Endodermal cell (in vitro differentiated cells): ENCODE measurements around the gene CA9. TPM values are rescaled to one million over a fixed set of nuclear protein-coding genes. Genes with fewer than 3 reads are reported as not detected.

Experiments used
- DNase-seq: peaks from one replicate; pipeline ENCODE4 v3.0.0-alpha.2; 2017
- H3K27ac ChIP-seq: 2 replicates; pipeline ENCODE4 v1.5.1; 2013; ENCODE audit warnings: mild to moderate bottlenecking, low read depth, low read length, moderate library complexity
- H3K27me3 ChIP-seq: 2 replicates; pipeline ENCODE4 v1.6.1; 2013; ENCODE audit warnings: mild to moderate bottlenecking, low read length, moderate library complexity; ENCODE audit not compliant: insufficient read depth, control insufficient read depth, poor library complexity, severe bottlenecking
- H3K36me3 ChIP-seq: 2 replicates; pipeline ENCODE4 v1.7.0; 2013; ENCODE audit warnings: mild to moderate bottlenecking, low read length, moderate library complexity; ENCODE audit not compliant: control insufficient read depth, insufficient read depth
- H3K4me1 ChIP-seq: one replicate; pipeline ENCODE4 v1.7.0; 2013; ENCODE audit warnings: low read length; ENCODE audit not compliant: control insufficient read depth, insufficient read depth
- H3K4me3 ChIP-seq: 2 replicates; pipeline ENCODE4 v1.5.1; 2013; ENCODE audit warnings: mild to moderate bottlenecking, low read length, moderate library complexity
- H3K9ac ChIP-seq: 2 replicates; pipeline ENCODE4 v1.6.1; 2013; ENCODE audit warnings: mild to moderate bottlenecking, low read length, moderate library complexity; ENCODE audit not compliant: poor library complexity, severe bottlenecking; ENCODE audit errors: extremely low read depth
- H3K9me3 ChIP-seq: 2 replicates; pipeline ENCODE4 v1.6.1; 2013; ENCODE audit warnings: mild to moderate bottlenecking, low read length, moderate library complexity; ENCODE audit not compliant: control insufficient read depth
- H3K27ac Mint-ChIP-seq: 2 replicates; pipeline ENCODE4 v1.8.0; 2020; ENCODE audit warnings: mixed read lengths
- H3K27me3 Mint-ChIP-seq: 2 replicates; pipeline ENCODE4 v1.8.0; 2021; ENCODE audit warnings: mild to moderate bottlenecking, mixed read lengths; ENCODE audit not compliant: insufficient read depth
- H3K36me3 Mint-ChIP-seq: 2 replicates; pipeline ENCODE4 v1.8.0; 2020; ENCODE audit warnings: low read depth, mixed read lengths
- H3K4me1 Mint-ChIP-seq: 2 replicates; pipeline ENCODE4 v1.8.0; 2020; ENCODE audit warnings: mixed read lengths
- H3K4me3 Mint-ChIP-seq: 2 replicates; pipeline ENCODE4 v1.8.0; 2020; ENCODE audit warnings: mild to moderate bottlenecking, moderate library complexity, mixed read lengths
- H3K9me3 Mint-ChIP-seq: 2 replicates; pipeline ENCODE4 v1.8.0; 2020; ENCODE audit warnings: mild to moderate bottlenecking, mixed read lengths
- CTCF ChIP-seq: fragments of 200-600 bp; sonication (generic); conservative IDR thresholded peaks from 2 replicates; pipeline ENCODE4 v1.5.0; 2021; ENCODE audit warnings: antibody characterized with exemption, mild to moderate bottlenecking
- WGBS, 2 experiments: methylation state at CpG; one replicate each; pipeline versions ENCODE4 v1.1.5 to v1.1.7; 2013; ENCODE audit warnings: missing lambda C conversion rate in 2 of 2, mixed read lengths in 1 of 2; ENCODE audit not compliant: insufficient coverage in 1 of 2, insufficient read length in 1 of 2; 5-methylcytosine and 5-hydroxymethylcytosine counted together
- total RNA-seq, 2 donors: library from RNA; stranded (reverse); fragmentation: NEBNext Ultra II Directional in 1 of 2; extraction: Animal tissue kit (Norgen Biotek cat#: 25700) in 1 of 2; gene quantifications; 2 replicates in 1 of 2; 3 replicates in 1 of 2; pipeline ENCODE4 v1.2.1, GENCODE V29; 2021

Gene CA9
- total RNA-seq, 2 donors from 2014 or later = 1.8 to 3.6 TPM

DNA sequence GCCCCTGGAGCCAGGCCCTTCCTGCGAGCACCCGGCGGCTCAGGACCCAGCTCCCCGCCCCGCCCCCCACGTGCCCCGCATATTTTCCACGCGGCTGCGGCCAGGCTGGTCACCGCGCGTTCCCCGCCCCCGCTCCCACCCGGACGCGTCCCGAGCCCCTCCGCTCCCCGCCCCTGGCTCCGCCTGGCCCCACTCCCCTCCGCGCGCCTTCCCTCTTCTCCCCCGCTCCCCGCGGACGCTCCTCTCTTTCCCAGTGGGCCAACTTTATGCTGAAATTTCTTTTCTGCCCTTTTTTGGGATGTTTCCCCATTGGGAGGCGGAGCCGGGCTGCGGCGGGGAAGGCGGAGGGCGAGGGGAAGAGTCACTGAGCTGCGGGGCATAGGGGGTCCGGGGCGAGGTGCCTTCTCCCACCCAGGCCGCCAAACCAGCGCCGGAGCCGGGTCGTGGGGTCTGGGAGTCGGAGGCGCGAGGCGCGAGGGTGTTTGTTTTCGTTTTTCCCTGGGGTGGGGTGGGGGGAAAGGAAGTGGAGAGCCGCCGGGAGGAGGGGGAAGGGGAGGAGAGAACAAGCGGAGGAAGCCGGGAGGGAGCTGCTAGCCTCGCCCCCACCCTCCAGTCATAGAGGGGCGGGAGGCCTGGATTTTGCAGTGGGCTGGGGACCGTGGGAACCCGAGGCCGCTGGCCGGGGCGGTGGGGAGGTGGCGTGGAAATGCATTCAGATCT is 17.0 kb downstream of the CA9 start:
- peak overlapping the region; percentile 96 for H3K4me3 ChIP-seq
- H3K4me3 Mint-ChIP-seq = peak overlapping the region; percentile 85
- H3K9me3 ChIP-seq = no peaks in the 10 kb centered on the region
- no peaks in the 10 kb centered on the region for H3K9me3 Mint-ChIP-seq
- peak; percentile 88 for DNase-seq
- H3K4me1 ChIP-seq = peaks cover 10% of the 10 kb centered on the region
- 0 to 5% methylated on average over 8 to 61 of the region's 61 CpGs for WGBS, 2 experiments
- no peaks in the 10 kb centered on the region for H3K27me3 ChIP-seq
- peak overlapping the region; percentile 28 for H3K9ac ChIP-seq
- H3K4me1 Mint-ChIP-seq = peaks cover 30% of the 10 kb centered on the region
- H3K27ac Mint-ChIP-seq = peak overlapping the region; percentile 88
- TF ChIP-seq CTCF = no peak
- H3K36me3 Mint-ChIP-seq = peaks cover 17% of the 10 kb centered on the region
- H3K27ac ChIP-seq = peak overlapping the region; percentile 58
- H3K36me3 ChIP-seq = peaks cover 24% of the 10 kb centered on the region
- H3K27me3 Mint-ChIP-seq = no peaks in the 10 kb centered on the region

- Histone ChIP-seq H3K9ac (peak overlapping the region; percentile 28), H3K4me1 (peaks cover 10% of the 10 kb centered on the region), H3K27ac (peak overlapping the region; percentile 58)
Measured at GRCh38 chr9:35691334-35691650, 17.6 kb downstream of the CA9 start.

GRCh38 chr9:35691757-35692301 is 18.1 kb downstream of the CA9 start:
- Histone ChIP-seq H3K9ac (no peak overlapping the region), H3K4me3 (peak overlapping the region; percentile 96), H3K36me3 (peaks cover 30% of the 10 kb centered on the region), H3K27ac (no peak overlapping the region), H3K4me1 (peaks cover 10% of the 10 kb centered on the region), H3K27me3 (no peaks in the 10 kb centered on the region), H3K9me3 (no peaks in the 10 kb centered on the region)
- DNase-seq = peak; percentile 66
- peaks cover 19% of the 10 kb centered on the region for H3K36me3 Mint-ChIP-seq
- peak overlapping the region; percentile 85 for H3K4me3 Mint-ChIP-seq
- H3K27ac Mint-ChIP-seq = no peak overlapping the region
- H3K27me3 Mint-ChIP-seq = no peaks in the 10 kb centered on the region
- no peaks in the 10 kb centered on the region for H3K9me3 Mint-ChIP-seq
- WGBS, 2 experiments = 76 to 77% methylated on average over 11 to 13 of the region's 13 CpGs
- peak; percentile 44 for TF ChIP-seq CTCF
- peaks cover 26% of the 10 kb centered on the region for H3K4me1 Mint-ChIP-seq

More at GRCh38 chr9:35691334-35691650, 17.6 kb downstream of the CA9 start:
- Histone ChIP-seq H3K9me3 (no peaks in the 10 kb centered on the region), H3K36me3 (peaks cover 26% of the 10 kb centered on the region), H3K4me3 (peak overlapping the region; percentile 96), H3K27me3 (no peaks in the 10 kb centered on the region)
- Mint-ChIP-seq H3K27ac (peak overlapping the region; percentile 84), H3K36me3 (peaks cover 19% of the 10 kb centered on the region), H3K9me3 (no peaks in the 10 kb centered on the region), H3K4me1 (peaks cover 28% of the 10 kb centered on the region), H3K27me3 (no peaks in the 10 kb centered on the region), H3K4me3 (peak overlapping the region; percentile 85)
- 25 to 32% methylated on average over 9 to 10 of the region's 10 CpGs for WGBS, 2 experiments
- no peak for TF ChIP-seq CTCF
- DNase-seq = no peak
